HepG2 (cell line): Measurements from ENCODE around the gene NEAT1. TPM values are rescaled to one million over a fixed set of nuclear protein-coding genes. Genes with fewer than 3 reads are reported as not detected.
A peak's percentile ranks its signal among the peaks of the same experiment; 100 is the strongest.

Experiments
- ATF7-NPFF ChIP-seq: sonication (generic); formaldehyde crosslinking; IDR thresholded peaks from 2 replicates; pipeline ENCODE4 v1.8.1; 2023; ENCODE audit warnings: mild to moderate bottlenecking, low read depth, missing genetic modification reagents, moderate library complexity
- ESRRA ChIP-seq: sonication (generic); formaldehyde crosslinking; IDR thresholded peaks from 2 replicates; pipeline ENCODE4 v1.5.1; 2020; ENCODE audit warnings: mild to moderate bottlenecking, low read depth, missing genetic modification reagents
- FOXA3 ChIP-seq: IDR thresholded peaks from 2 replicates; pipeline ENCODE4 v1.6.1; 2016; ENCODE audit warnings: missing genetic modification reagents, missing compliant biosample characterization
- HES4 ChIP-seq: sonication (generic); formaldehyde crosslinking; IDR thresholded peaks from 2 replicates; pipeline ENCODE4 v1.9.0; 2021; ENCODE audit warnings: mild to moderate bottlenecking, missing genetic modification reagents, borderline replicate concordance
- HMGXB3 ChIP-seq: sonication (generic); formaldehyde crosslinking; IDR thresholded peaks from 2 replicates; pipeline ENCODE4 v1.4.0; 2020; ENCODE audit warnings: missing genetic modification reagents, borderline replicate concordance
- NFKB2 ChIP-seq: sonication (generic); formaldehyde crosslinking; IDR thresholded peaks from 2 replicates; pipeline ENCODE4 v1.4.0; 2020; ENCODE audit warnings: missing genetic modification reagents, borderline replicate concordance
- RELA ChIP-seq: sonication (generic); formaldehyde crosslinking; IDR thresholded peaks from 2 replicates; pipeline ENCODE4 v1.4.0; 2020; ENCODE audit warnings: missing genetic modification reagents
- SAP130 ChIP-seq: IDR thresholded peaks from 2 replicates; pipeline ENCODE4 v1.6.1; 2016; ENCODE audit warnings: low read depth
- SRSF4 ChIP-seq: fragments of 200-400 bp; formaldehyde crosslinking; IDR thresholded peaks from one replicate; pipeline ENCODE4 v1.6.1; 2018; ENCODE audit warnings: mild to moderate bottlenecking, low read depth, low read length, moderate library complexity; ENCODE audit not compliant: poor library complexity, severe bottlenecking
- SYNCRIP ChIP-seq: fragments of 200-400 bp; formaldehyde crosslinking; IDR thresholded peaks from 2 replicates; pipeline ENCODE4 v1.6.1; 2018; ENCODE audit warnings: mild to moderate bottlenecking, low read depth, low read length; ENCODE audit not compliant: insufficient read depth
- ZNF253 ChIP-seq: sonication (generic); formaldehyde crosslinking; IDR thresholded peaks from 2 replicates; pipeline ENCODE4 v1.8.0; 2022; ENCODE audit warnings: mild to moderate bottlenecking, missing genetic modification reagents, borderline replicate concordance
- ZNF354B ChIP-seq: sonication (generic); formaldehyde crosslinking; IDR thresholded peaks from 2 replicates; pipeline ENCODE4 v1.8.0; 2022; ENCODE audit warnings: mild to moderate bottlenecking, missing genetic modification reagents
- ZNF496 ChIP-seq: sonication (generic); formaldehyde crosslinking; IDR thresholded peaks from 2 replicates; pipeline ENCODE4 v1.8.1; 2023; ENCODE audit warnings: mild to moderate bottlenecking, moderate library complexity, missing genetic modification reagents; ENCODE audit not compliant: insufficient replicate concordance
- ZNF816 ChIP-seq: sonication (generic); formaldehyde crosslinking; IDR thresholded peaks from 2 replicates; pipeline ENCODE4 v1.8.0; 2022; ENCODE audit warnings: missing genetic modification reagents, mild to moderate bottlenecking, borderline replicate concordance
- polyA plus RNA-seq, 8 experiments: library from polyadenylated mRNA; depleted of rRNA in 3 of 8; stranded (reverse) in 7 of 8; unstranded in 1 of 8; fragments of >200 nt; fragmentation: Illumina TruSeq in 4 of 8; extraction: Trizol in 4 of 8; gene quantifications; 2 replicates each; pipeline versions ENCODE4 v1.2.1 to v1.2.3, GENCODE V29; 2011 to 2016; ENCODE audit warnings: low read depth in 4 of 8, missing spikeins in 1 of 8, mixed read lengths in 1 of 8; ENCODE audit not compliant: insufficient read depth in 1 of 8
- total RNA-seq, 5 experiments: library from RNA; depleted of rRNA; stranded (reverse); fragments of >200 nt; fragmentation: Illumina TruSeq; extraction: Trizol; gene quantifications; 2 replicates each; pipeline ENCODE4 v1.2.3, GENCODE V29; 2016; ENCODE audit warnings: low read depth in 1 of 5
- TF ChIP-seq, protein P1 (sequence below): sonication (generic); formaldehyde crosslinking; conservative IDR thresholded peaks from 2 replicates; pipeline ENCODE4 v1.8.1; 2023; ENCODE audit warnings: missing genetic modification reagents
- TF ChIP-seq, protein P2 (sequence below): sonication (generic); formaldehyde crosslinking; IDR thresholded peaks from 2 replicates; pipeline ENCODE4 v1.4.0; 2020; ENCODE audit warnings: missing genetic modification reagents
- TF ChIP-seq, protein P3 (sequence below): sonication (generic); formaldehyde crosslinking; IDR thresholded peaks from 2 replicates; pipeline ENCODE4 v1.8.1; 2023; ENCODE audit warnings: mild to moderate bottlenecking, missing genetic modification reagents, borderline replicate concordance

The NEAT1 gene
- total and polyA plus RNA-seq, 2 of the 13 experiments (the other 11 are each of a cell fraction or from before 2014, with no cell fraction given) = 20.5 to 41.2 TPM

- TF ChIP-seq HMGXB3 (CRISPR knock-in tag) (no peak), SAP130 (peak; percentile 69), NFKB2 (CRISPR knock-in tag) (no peak), ZNF496 (CRISPR knock-in tag) (no peak), FOXA3 (CRISPR knock-in tag) (peak; percentile 67), SRSF4 (no peak), ATF7-NPFF (0 out of 2 replicates have a peak, but pooled peaks have one; percentile 7), RELA (CRISPR knock-in tag) (no peak), SYNCRIP (no peak), ZNF253 (CRISPR knock-in tag) (no peak), ZNF816 (no peak), HES4 (CRISPR knock-in tag) (no peak), ZNF354B (no peak), ESRRA (CRISPR knock-in tag) (no peak)
- TF ChIP-seq, protein P1, sequence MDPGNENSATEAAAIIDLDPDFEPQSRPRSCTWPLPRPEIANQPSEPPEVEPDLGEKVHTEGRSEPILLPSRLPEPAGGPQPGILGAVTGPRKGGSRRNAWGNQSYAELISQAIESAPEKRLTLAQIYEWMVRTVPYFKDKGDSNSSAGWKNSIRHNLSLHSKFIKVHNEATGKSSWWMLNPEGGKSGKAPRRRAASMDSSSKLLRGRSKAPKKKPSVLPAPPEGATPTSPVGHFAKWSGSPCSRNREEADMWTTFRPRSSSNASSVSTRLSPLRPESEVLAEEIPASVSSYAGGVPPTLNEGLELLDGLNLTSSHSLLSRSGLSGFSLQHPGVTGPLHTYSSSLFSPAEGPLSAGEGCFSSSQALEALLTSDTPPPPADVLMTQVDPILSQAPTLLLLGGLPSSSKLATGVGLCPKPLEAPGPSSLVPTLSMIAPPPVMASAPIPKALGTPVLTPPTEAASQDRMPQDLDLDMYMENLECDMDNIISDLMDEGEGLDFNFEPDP (CRISPR knock-in tag) = no peak
- TF ChIP-seq, protein P2, sequence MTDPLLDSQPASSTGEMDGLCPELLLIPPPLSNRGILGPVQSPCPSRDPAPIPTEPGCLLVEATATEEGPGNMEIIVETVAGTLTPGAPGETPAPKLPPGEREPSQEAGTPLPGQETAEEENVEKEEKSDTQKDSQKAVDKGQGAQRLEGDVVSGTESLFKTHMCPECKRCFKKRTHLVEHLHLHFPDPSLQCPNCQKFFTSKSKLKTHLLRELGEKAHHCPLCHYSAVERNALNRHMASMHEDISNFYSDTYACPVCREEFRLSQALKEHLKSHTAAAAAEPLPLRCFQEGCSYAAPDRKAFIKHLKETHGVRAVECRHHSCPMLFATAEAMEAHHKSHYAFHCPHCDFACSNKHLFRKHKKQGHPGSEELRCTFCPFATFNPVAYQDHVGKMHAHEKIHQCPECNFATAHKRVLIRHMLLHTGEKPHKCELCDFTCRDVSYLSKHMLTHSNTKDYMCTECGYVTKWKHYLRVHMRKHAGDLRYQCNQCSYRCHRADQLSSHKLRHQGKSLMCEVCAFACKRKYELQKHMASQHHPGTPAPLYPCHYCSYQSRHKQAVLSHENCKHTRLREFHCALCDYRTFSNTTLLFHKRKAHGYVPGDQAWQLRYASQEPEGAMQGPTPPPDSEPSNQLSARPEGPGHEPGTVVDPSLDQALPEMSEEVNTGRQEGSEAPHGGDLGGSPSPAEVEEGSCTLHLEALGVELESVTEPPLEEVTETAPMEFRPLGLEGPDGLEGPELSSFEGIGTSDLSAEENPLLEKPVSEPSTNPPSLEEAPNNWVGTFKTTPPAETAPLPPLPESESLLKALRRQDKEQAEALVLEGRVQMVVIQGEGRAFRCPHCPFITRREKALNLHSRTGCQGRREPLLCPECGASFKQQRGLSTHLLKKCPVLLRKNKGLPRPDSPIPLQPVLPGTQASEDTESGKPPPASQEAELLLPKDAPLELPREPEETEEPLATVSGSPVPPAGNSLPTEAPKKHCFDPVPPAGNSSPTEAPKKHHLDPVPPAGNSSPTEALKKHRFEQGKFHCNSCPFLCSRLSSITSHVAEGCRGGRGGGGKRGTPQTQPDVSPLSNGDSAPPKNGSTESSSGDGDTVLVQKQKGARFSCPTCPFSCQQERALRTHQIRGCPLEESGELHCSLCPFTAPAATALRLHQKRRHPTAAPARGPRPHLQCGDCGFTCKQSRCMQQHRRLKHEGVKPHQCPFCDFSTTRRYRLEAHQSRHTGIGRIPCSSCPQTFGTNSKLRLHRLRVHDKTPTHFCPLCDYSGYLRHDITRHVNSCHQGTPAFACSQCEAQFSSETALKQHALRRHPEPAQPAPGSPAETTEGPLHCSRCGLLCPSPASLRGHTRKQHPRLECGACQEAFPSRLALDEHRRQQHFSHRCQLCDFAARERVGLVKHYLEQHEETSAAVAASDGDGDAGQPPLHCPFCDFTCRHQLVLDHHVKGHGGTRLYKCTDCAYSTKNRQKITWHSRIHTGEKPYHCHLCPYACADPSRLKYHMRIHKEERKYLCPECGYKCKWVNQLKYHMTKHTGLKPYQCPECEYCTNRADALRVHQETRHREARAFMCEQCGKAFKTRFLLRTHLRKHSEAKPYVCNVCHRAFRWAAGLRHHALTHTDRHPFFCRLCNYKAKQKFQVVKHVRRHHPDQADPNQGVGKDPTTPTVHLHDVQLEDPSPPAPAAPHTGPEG (CRISPR knock-in tag) = no peak
- TF ChIP-seq, protein P3, sequence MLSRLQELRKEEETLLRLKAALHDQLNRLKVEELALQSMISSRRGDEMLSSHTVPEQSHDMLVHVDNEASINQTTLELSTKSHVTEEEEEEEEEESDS = no peak
These were observed 67.2 kb downstream of the NEAT1 start (continued) for GRCh38 chr11:65489706-65490320.
